GM18499 (cell line): ENCODE data around the gene PRDX1.
"Not testable (repeated sequence)": the region's sequence is repeated elsewhere in the genome, so short reads cannot be mapped to it uniquely, and the experiment has no call there.

Experiments
- ATAC-seq: cut with Tn5 transposase; IDR thresholded peaks from one replicate; pipeline ENCODE4 v1.9.1; 2021; ENCODE audit warnings: moderate number of reproducible peaks; ENCODE audit not compliant: insufficient read depth, unreplicated experiment

The PRDX1 gene

DNA sequence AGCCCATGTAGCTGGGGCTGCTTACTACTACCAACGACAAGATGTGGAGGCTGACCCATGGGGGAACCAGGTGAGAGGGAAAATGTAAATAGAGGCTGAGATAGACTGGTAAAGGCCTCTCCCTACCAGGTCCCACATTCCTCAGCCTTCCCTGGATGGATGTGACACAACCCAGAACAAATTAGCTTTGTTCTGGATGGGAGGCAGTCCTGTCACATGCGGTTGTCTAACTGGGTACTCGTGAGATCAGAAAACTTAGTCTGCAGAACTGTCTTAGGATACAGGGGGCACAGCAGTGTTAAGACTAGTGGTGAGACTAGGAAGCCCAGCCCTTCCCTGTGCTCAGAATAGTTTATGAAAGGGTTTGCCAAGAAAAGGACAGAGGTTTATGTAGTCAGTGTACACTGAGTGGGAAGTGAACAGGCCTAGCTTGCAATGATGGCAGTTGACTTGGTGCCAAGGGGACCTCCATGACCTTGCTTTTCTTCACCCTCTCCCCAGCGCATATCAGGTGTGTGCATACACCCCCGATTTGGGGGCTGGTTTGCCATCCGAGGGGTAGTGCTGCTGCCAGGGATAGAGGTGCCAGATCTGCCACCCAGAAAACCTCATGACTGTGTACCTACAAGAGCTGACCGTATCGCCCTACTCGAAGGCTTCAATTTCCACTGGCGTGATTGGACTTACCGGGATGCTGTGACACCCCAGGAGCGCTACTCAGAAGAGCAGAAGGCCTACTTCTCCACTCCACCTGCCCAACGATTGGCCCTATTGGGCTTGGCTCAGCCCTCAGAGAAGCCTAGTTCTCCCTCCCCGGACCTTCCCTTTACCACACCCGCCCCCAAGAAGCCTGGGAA is 13.2 kb downstream of the PRDX1 start:
- ATAC-seq: no peak

DNA sequence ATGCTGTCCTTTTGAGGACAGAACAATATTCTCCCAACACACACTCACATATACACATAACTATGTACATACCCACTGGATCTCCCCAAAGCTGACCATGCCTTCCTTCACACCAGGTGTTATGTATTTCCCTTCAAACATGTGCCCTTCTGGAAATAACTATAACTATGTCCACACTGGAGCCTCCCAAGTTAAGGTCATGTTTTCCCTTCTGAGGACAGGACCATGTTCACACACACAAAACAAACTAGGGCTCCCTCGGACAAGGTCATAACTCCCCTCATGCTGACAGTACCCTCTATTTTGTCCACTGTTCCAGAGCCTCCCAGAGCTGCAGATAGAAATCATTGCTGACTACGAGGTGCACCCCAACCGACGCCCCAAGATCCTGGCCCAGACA is 13.8 kb downstream of the PRDX1 start:
- no peak for ATAC-seq

DNA sequence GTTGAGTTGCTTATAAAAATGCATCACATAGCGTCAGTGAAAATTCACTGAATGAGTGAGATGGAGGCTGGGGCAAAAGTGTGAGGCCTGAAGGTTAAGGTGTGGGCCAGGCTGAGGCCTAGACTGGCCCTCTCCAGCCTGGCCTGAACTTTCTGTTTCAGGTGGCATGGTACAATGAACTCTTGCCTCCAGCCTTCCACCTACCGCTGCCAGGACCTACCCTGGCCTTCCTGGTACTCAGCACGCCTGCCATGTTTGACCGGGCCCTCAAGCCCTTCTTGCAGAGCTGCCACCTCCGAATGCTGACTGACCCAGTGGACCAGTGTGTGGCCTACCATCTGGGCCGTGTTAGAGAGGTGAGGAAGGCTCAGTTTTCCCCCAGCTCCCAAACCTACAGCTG is 14.5 kb downstream of the PRDX1 start:
- ATAC-seq: no peak

DNA sequence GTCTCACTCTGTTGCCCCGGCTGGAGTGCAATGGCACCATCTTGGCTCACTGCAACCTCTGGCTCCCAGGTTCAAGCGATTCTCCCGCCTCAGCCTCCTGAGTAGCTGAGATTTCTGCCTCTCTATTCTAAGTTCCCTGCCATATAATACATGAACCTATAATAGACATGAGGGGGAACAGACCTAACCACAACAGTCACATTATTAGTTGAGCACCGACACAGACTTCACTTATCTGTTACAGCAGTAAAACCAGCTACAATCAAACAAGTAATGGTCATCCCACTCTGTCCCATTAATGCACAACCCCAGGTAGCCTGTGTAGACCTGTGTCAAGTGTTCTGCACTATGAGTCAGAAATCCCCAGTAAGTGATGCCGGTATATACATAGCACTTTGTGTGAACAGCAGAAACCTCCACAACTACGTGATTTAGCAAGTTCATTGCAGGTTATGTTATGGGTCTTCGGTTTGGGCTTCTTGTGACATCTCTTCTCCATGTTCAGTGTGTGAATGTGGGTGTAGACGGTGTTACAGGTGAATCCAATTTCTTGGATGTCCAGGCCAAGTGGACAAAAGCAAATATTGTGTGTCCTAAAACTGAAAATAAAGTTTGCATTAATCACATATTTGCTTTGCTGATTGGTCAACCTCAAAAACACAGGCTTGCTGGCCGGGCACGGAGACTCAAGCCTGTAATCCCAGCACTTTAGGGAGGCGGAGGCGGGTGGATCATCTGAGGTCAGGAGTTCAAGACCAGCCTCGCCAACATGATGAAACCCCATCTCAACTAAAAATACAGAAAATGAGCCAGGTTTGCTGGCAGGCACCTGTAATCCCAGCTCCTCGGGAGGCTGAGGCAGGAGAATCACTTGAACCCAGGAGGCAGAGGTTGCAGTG is 18.0 kb downstream of the PRDX1 start:
- ATAC-seq: no peak

DNA sequence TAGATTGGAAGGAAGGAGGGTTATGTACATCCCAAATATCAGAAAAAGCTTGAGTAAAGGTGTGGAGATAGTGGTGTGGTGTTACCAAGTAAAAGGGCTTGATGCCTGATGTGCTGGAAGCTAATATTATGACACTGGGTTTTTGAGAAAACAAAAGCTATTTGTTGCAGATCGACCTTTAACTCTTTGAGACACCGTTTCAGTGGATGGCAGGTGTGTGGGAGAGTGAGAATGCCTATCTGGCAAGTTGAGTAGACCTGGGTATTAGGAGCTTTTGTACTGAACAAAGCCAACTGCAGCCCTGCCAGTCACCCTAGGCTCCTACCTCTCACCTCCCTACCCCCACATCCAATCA is 20.2 kb downstream of the PRDX1 start:
- ATAC-seq: no peak

DNA sequence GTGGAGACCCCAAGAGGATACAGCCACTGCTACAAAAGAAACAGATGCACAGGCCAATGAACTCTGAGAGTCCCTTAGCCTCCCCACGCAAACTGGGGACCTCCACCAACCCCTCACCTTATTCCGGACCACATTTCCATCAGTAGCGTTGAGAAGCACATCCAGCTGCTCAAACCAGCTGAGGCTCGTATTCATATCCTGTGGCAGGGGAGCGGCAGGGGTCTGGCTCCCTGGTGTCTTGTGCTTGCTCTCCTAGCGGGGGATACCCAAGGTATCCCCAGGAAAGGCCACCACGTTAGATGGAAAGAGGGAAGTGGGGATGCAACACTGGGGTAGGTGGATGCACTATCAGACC is 22.3 kb downstream of the PRDX1 start:
- ATAC-seq: no peak

DNA sequence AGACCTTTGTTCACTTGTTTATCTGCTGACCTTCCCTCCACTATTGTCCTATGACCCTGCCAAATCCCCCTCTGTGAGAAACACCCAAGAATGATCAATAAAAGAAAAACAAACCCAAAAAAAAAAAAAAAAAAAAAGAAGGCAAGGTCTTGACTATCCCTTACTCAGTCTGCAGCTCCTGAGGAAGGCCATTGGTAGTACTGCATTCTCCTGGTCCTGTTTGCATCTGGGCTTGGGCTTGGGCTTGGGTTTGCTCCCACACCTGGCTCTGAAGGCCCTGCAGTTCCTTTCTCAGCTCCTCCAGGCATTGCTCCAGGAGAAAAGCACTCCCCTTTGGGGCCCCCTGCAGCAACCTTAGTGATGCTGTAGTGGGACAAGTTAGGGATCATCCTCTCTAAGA is 23.4 kb downstream of the PRDX1 start:
- no peak for ATAC-seq

DNA sequence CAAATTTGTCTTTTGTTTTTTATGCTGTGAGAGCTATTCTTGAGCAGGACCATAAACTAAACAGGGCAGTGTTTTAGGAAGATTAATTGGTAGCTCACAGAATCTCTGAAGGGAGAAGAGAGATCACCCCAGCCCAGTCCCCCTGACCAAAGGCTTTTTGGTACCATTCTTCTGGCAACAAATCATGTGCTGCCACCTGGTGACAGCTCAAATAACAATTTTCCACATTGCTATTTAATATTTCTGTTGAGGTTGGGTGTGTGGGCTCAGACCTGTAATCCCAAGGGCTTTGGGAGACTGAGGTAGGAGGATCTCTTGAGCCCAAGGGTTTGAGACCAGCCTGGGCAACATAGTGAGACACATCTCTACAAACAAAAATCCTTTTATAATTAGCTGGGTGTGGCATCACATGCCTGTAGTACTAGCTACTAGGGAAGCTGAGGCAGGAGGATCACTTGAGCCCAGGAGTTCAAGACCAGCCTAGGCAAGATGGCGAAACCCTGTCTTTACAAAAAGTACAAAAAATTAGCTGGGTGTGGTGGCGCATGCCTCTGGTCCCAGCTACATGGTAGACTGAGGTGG is 28.5 kb downstream of the PRDX1 start:
- no peak for ATAC-seq

DNA sequence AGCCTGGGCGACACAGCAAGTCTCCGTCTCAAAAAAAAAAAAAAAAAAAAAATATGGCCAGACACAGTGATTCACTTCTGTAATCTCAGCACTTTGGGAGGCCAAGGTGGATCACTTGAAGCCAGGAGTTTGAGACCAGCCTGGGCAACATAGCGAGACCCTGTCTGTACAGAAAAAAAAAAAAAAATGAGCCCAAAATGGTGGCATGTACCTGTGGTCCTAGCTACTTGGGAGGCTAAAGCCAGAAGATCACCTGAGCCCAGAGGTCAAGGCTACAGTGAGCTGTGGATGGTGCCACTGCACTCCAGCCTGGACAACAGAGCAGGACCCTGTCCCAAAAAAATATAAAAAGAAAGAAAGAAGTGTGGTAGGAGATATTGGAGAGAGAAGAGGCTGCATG is 29.0 kb downstream of the PRDX1 start:
- no peak for ATAC-seq

DNA sequence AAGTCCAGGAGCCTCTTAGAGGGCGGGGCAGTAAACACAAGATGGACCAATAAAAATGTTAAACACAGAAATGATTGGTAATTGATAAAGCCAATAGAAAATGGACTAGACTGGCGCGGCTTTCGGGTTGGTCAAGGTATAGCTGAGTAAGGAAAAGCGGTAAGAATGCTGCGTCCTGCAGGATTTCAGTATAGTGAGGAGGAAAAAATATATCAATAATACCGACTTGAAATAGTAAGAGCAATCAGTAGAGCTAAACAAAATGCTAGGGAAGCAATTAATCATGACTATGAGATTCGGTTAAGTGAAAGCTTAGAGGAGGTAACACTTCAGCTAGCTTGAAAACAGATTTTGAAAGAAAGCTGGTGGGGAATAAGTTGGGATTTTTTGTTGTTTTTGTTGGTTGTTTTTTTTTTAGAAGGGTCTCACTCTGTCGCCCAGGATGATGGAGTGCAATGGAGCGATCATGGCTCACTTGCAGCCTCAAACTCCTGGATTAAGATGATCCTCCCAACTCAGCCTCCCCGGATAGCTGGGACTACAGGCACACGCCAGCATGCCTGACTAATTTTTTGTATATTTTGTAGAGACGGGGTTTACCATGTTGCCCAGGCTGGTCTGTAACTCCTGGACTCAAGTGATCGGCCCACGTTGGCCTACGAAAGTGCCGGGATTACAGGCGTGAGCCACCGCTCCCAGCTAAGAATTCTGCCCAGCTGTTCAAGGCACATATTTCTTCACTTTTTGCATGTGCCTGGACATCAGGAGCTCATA is 30.0 kb downstream of the PRDX1 start:
- no peak for ATAC-seq

DNA sequence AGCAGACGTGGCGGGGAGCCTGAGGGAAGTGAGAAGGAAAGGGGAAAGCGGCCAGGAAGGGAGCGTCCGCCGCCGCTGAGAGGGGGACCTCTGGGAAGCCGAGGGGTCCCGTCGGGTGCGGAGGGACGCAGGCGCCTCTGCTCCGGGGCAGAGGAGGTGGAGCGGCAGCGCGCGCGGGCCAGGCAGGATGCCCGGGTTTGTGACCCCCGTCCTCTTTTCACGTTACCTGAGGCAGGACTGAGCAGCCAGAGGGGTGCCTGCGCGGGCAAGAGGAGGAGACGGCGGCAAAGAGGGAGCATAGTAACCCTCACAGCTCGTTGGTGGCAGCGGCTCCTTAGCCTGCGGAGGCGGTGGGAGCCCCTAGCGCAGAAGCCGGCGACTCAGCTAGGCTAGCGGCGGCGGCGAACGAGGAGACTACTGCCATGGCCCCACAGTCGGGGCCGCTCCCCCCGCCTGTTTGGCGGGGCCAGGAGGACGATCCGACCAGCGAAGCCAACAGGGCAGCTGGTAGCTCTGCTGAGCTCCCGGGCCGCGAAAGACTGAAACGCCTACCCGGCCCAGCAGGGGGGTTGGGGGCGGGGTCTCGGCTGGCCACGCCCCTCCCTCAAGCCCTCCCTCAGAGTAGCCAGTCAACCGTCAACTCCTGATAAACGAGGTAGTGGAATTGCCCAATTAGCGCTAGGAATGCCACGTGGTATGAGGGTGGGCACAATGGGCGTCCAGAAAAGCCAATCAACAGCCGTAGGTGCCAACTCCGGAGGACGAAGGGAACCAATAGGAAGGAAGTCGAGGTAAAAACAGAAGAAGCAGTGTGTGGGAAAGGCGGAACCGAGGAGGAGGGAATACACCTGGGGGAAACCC is 30.8 kb downstream of the PRDX1 start, which contains the start of gene TESK2:
Gene TESK2, minus strand, starts transcription at position 538 of the 861 bp plus-strand sequence. CDS start 33,378 bp downstream, outside the sequence.
- ATAC-seq: peak; percentile 81

DNA sequence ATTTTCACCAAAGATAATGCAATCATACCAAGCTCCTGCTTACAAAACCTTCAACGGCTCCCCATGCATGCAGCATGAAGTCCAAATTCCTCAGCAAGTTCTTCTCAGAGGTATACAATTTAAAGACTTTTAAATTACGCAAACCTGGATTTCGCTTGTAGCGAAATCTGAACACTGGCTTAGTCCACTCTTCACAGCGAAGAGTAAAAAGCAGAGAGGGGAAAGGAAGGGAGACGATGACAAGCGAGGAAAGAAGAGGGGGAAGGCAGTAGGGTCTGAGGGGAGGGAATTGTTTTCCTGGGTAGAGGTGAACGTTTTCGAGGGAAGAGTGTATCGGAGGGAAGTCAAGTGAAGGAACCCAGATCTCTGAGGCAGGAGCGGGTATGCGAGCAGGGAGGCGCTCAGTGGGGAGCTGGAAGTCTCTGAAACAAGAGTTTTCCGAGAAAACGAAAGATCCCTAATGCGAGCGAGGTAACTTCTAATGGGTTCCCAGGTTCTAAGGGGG is 31.5 kb downstream of the PRDX1 start:
- no peak for ATAC-seq

DNA sequence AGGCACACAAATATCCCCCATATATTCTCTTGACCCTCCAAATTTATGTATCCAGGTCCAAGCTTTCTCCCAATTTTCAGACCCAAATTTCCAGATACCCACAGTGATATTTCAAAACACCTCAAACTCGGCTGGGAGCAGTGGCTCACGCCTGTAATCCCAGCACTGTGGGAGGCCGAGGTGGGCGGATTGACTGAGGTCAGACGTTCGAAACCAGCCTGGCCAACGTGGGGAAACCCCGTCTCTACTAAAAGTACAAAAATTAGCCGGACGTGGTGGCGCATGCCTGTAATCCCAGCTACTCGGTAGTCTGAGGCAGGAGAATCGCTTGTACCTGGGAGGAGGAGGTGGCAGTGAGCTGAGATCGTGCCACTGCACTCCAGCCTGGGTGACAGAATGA is 32.3 kb downstream of the PRDX1 start:
- not testable (repeated sequence) for ATAC-seq

DNA sequence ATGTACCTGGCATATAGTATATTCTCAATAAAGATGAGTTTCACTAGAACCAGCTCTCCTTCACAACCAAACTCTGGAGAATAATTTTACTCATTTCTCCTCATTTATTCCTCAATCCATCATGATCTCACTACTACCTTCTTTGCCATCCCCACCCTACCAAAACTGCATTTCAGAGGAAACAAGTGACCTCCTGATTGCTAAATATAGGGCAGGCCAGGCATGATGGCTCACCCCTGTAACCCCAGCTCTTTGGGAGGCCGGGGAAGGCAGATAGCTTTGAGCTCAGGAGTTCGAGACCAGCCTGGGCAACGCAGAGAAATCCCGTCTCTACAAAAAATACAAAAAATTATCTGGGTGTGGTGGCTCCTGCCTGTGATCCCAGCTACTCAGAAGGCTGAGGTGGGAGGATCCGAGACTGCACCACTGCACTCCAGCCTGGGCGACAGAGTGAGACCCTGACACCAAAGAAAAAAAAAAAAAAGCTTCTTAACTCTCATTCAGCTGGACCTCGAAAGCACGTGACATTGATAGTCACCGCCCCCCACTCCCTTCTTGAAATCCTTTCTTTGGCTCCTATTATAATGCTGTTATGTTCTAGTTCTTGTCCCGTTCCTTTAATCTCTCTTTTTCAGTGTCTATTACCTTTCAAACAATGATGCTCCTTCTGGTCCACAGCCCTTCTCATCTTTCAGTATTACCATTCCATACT is 32.9 kb downstream of the PRDX1 start:
- ATAC-seq: no peak

DNA sequence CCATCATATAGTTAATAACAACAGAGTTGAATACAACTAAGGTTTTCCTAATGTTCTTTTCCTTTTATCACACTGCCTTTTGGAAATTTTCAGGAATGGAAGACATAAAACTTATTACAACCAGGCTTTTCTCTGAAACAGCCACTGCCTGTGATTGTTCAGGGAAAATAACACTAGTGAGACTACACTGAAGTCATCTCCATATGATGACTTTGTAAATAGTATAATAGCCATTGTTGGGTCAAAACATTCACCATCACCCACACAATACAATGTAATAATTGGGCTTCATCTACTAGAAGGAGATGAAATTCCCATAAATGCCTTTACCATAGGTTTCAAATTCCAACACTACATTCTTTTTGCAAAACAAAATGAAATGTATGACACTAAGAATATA is 35.7 kb downstream of the PRDX1 start:
- ATAC-seq: no peak

DNA sequence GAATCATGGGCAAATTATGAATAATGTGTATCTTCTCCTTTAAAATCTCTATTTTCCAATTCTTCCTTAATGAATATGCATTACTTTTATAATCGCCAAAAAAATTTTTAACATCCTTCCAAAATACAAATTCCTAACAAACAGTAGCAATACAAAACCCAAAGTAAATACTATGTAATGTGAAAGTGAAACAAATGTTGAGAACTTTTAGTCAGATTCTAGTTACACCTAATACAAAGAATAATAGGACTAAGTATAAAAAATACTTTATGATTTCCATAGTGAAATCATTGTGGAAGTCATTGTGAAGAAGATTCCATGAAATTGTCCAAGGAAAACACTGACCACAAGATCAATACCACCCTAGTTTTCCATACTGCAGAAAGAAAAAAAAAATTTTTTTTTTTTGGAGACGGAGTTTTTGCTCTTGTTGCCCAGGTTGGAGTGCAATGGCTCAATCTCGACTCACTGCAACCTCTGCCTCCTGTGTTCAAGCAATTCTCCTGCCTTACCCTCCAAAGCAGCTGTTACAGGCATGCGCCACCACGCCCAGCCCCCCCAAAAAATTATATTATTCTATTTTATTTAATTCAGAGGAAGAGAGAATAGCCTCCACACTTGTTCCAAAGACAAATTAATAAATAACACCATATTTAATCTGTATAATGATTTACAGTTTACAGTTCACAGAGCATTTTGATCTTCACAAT is 42.5 kb downstream of the PRDX1 start:
- ATAC-seq: no peak

DNA sequence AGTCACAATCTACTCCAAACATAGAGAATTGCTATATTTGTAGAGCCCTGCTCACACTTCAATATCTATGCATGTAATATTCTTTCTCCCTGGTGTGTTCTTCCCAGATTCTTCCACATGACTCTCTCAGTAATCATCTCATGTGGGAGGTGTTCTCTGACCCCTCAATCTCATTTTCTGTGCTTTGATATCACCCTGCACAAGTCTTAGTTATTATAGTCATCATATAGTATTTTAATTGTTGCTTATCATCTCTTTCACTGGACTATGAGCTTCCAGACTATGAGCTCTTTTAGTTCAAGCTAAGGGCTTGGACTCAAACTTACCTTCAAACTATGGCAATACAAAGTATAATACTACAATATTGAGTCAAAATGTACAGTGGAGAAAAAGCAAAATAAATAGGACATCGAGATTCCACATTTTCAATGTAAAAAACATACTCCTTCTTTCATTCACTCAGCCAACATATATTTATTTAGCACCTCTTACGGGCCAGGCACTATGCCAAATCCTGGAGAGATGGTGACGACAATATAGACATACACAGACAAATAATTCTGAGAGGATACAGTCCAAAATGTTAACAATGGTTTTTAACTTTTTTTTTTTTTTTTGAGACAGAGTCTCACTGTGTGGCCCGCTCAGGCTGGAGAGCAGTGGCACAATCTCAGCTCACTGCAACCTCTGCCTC is 43.4 kb downstream of the PRDX1 start:
- ATAC-seq: no peak
